GM06990 (cell line): Measurements from ENCODE around the gene PTPRT.

Experiments
- DNase-seq: peaks from one replicate; pipeline ENCODE4 v3.0.0-alpha.2; 2011; ENCODE audit not compliant: insufficient read length; ENCODE audit errors: extremely low read depth
- H3K27me3 ChIP-seq: replicated peaks from 2 replicates; pipeline ENCODE4 v1.6.0; 2011; ENCODE audit warnings: low read length; ENCODE audit not compliant: control insufficient read depth, insufficient read depth
- H3K36me3 ChIP-seq: 2 replicates; pipeline ENCODE4 v1.5.1; 2011; ENCODE audit warnings: low read length; ENCODE audit not compliant: control insufficient read depth, insufficient read depth
- H3K4me3 ChIP-seq: replicated peaks from 2 replicates; pipeline ENCODE4 v1.5.1; 2011; ENCODE audit warnings: low read depth, mild to moderate bottlenecking, control low read depth, low read length
- CTCF ChIP-seq: IDR thresholded peaks from 2 replicates; pipeline ENCODE4 v1.5.1; 2011; ENCODE audit warnings: low read length, control low read depth, mild to moderate bottlenecking, inconsistent platforms; ENCODE audit not compliant: insufficient read depth, poor library complexity, severe bottlenecking

The PTPRT gene

GRCh38 chr20:42447270-42447669, 742.4 kb downstream of the PTPRT start:
- no peak for TF ChIP-seq CTCF
- Histone ChIP-seq H3K36me3 (no peaks in the 10 kb centered on the region), H3K27me3 (no peaks in the 10 kb centered on the region), H3K4me3 (no peak overlapping the region)
- no peak for DNase-seq

- H3K36me3 ChIP-seq: no peaks in the 10 kb centered on the region
- no peak overlapping the region for H3K4me3 ChIP-seq
- TF ChIP-seq CTCF: no peak
- DNase-seq: no peak
- H3K27me3 ChIP-seq: no peaks in the 10 kb centered on the region; the same call in 1 of the 2 replicates
Observed at GRCh38 chr20:42444799-42445198, 744.9 kb downstream of the PTPRT start.

- H3K36me3 ChIP-seq: no peaks in the 10 kb centered on the region
- H3K4me3 ChIP-seq: no peak overlapping the region
- DNase-seq: no peak
- H3K27me3 ChIP-seq: no peaks in the 10 kb centered on the region; the same call in 1 of the 2 replicates
- no peak for TF ChIP-seq CTCF
Observed at GRCh38 chr20:42443200-42443599, 746.5 kb downstream of the PTPRT start.

GRCh38 chr20:42442716-42443115, 747.0 kb downstream of the PTPRT start:
- H3K27me3 ChIP-seq: no peaks in the 10 kb centered on the region; the same call in 1 of the 2 replicates
- H3K4me3 ChIP-seq: no peak overlapping the region
- no peak for TF ChIP-seq CTCF
- no peaks in the 10 kb centered on the region for H3K36me3 ChIP-seq
- DNase-seq: no peak

GRCh38 chr20:42441864-42442331, 747.8 kb downstream of the PTPRT start:
- DNase-seq: no peak
- no peaks in the 10 kb centered on the region for H3K36me3 ChIP-seq
- H3K27me3 ChIP-seq: no peaks in the 10 kb centered on the region; the same call in 1 of the 2 replicates
- TF ChIP-seq CTCF: no peak
- no peak overlapping the region for H3K4me3 ChIP-seq

- no peak for DNase-seq
- no peak for TF ChIP-seq CTCF
- H3K27me3 ChIP-seq: no peaks in the 10 kb centered on the region; the same call in 1 of the 2 replicates
Observed at GRCh38 chr20:42441196-42441863, 748.4 kb downstream of the PTPRT start.

More at GRCh38 chr20:42441196-42441863, 748.4 kb downstream of the PTPRT start:
- no peaks in the 10 kb centered on the region for H3K36me3 ChIP-seq
- H3K4me3 ChIP-seq: no peak overlapping the region
